GM12874 (cell line): ENCODE results near the gene CYP2J2.
A peak's percentile ranks its signal among the peaks of the same experiment; 100 is the strongest.

Experiments
- CTCF ChIP-seq: IDR thresholded peaks from 2 replicates; pipeline ENCODE4 v1.5.1; 2011; ENCODE audit warnings: low read depth, mild to moderate bottlenecking, control low read depth, low read length, moderate library complexity; ENCODE audit not compliant: insufficient read depth

CYP2J2 gene

GRCh38 chr1:59908084-59908483, 18.5 kb downstream of the CYP2J2 start:
- TF ChIP-seq CTCF, result no peak

- TF ChIP-seq CTCF, result no peak
Observed at GRCh38 chr1:59906931-59907330, 19.6 kb downstream of the CYP2J2 start.

- peak; percentile 41; the same call in 1 of the 2 replicates for TF ChIP-seq CTCF
Observed at GRCh38 chr1:59903141-59903754, 23.3 kb downstream of the CYP2J2 start.

GRCh38 chr1:59901770-59902388, 24.7 kb downstream of the CYP2J2 start:
- TF ChIP-seq CTCF, result no peak

- TF ChIP-seq CTCF, result no peak
Observed at GRCh38 chr1:59900640-59901039, 25.9 kb downstream of the CYP2J2 start.

GRCh38 chr1:59898927-59899326, 27.6 kb downstream of the CYP2J2 start:
- no peak for TF ChIP-seq CTCF

- no peak for TF ChIP-seq CTCF
Observed at GRCh38 chr1:59897165-59897564, 29.4 kb downstream of the CYP2J2 start.
